Activated CD4-positive, alpha-beta T cell treated with anti-CD3 and anti-CD28 coated beads, Interleukin-2, Interleukin-4, amounts not matched to agents 100 ng/mL and 50 ng/mL, durations not matched to agents 16 hours and 8 hours (primary cell): Measurements from ENCODE around the gene GARRE1.

Experiments used
- DNase-seq: peaks from one replicate; pipeline ENCODE4 v3.0.0-alpha.2; 2020; ENCODE audit warnings: low spot score

The GARRE1 gene

GRCh38 chr19:34291235-34291634, 36.9 kb downstream of the GARRE1 start:
- DNase-seq, result no peak

DNA sequence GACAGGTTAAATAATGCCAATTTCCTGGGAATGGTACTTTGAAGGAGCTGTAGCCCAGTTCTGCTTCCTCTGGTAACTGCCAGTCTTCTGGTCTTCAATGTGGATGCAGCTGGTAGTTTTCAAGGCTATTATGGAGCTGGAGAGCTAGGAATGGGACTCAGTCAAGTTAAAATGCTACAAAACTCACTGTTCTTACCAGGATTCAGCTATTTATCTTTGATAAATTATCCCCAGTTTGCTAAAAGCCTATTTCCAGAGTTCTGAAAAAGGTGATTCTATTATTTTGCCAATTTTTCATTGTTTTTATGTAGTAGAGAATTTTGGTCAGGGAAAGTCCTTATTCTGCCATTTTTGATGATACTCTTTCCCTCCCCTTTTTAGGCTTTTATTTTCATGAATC, 40.7 kb downstream of the GARRE1 start:
- no peak for DNase-seq

GRCh38 chr19:34298891-34299520, 44.7 kb downstream of the GARRE1 start:
- DNase-seq, result no peak

- no peak for DNase-seq
Observed at GRCh38 chr19:34299576-34299975, 45.2 kb downstream of the GARRE1 start.

DNA sequence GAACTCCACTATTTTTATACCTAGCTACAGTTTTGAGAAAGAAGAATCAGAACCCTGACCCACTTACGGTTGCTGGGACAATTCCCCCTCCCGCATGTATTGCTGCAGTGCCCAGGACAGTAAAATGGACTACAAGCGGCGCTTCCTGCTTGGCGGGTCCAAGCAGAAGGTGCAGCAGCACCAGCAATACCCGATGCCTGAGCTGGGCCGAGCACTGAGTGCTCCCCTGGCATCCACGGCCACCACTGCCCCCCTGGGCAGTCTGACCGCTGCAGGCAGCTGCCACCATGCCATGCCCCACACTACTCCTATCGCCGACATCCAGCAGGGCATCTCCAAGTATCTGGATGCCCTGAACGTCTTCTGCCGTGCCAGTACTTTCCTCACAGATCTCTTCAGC, 46.0 kb downstream of the GARRE1 start:
- DNase-seq, result no peak

GRCh38 chr19:34300962-34301361, 46.6 kb downstream of the GARRE1 start:
- no peak for DNase-seq
